Measurements from ENCODE around the gene PPP4R2. TPM values are rescaled to one million over a fixed set of nuclear protein-coding genes. Genes with fewer than 3 reads are reported as not detected.

Gene PPP4R2
- total RNA-seq, 6 donors from 2014 or later: 24.3 to 88.0 (median 54.8) TPM

DNA sequence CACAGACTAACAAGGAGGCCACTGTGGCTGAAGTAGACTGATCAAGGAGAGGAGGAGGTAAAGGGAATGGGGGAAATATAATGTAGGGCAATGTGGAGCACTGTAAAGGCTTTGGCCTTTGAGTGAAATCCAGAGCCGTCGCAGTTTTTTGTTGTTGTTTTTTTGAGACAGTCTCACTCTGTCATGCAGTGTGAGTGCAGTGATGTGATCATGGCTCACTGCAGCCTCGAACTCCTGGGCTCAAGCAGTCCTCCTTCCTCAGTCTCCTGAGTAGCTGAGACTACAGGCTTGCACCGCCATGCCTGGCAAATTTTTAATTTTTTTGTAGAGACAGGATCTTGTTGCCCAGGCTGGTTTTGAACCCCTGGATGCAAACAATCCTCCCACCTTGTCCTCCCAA, 32.2 kb downstream of the PPP4R2 start:
- Histone ChIP-seq H3K4me3 (no peak overlapping the region), H3K4me1 (peaks cover 15 to 33% (median 23%) of the 10 kb centered on the region in 4 donors), H3K27ac (no peak overlapping the region), H3K9me3 (no peaks in the 10 kb centered on the region), H3K27me3 (no peaks in the 10 kb centered on the region), H3K36me3 (no peaks in the 10 kb centered on the region)
- 64 to 97% methylated on average over 4 of the region's 4 CpGs for WGBS, 2 donors
- TF ChIP-seq POLR2AphosphoS5 (IDR thresholded peaks at IDR 0.05): no peak
- TF ChIP-seq, protein P1, sequence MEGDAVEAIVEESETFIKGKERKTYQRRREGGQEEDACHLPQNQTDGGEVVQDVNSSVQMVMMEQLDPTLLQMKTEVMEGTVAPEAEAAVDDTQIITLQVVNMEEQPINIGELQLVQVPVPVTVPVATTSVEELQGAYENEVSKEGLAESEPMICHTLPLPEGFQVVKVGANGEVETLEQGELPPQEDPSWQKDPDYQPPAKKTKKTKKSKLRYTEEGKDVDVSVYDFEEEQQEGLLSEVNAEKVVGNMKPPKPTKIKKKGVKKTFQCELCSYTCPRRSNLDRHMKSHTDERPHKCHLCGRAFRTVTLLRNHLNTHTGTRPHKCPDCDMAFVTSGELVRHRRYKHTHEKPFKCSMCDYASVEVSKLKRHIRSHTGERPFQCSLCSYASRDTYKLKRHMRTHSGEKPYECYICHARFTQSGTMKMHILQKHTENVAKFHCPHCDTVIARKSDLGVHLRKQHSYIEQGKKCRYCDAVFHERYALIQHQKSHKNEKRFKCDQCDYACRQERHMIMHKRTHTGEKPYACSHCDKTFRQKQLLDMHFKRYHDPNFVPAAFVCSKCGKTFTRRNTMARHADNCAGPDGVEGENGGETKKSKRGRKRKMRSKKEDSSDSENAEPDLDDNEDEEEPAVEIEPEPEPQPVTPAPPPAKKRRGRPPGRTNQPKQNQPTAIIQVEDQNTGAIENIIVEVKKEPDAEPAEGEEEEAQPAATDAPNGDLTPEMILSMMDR (IDR thresholded peaks at IDR 0.05): no peak
- TF ChIP-seq POLR2A (IDR thresholded peaks at IDR 0.05): no peak
- TF ChIP-seq EP300 (IDR thresholded peaks at IDR 0.05): no peak
- ATAC-seq (ENCODE audit: low FRiP score in 2 of 2) (no peak), DNase-seq (no peak)

DNA sequence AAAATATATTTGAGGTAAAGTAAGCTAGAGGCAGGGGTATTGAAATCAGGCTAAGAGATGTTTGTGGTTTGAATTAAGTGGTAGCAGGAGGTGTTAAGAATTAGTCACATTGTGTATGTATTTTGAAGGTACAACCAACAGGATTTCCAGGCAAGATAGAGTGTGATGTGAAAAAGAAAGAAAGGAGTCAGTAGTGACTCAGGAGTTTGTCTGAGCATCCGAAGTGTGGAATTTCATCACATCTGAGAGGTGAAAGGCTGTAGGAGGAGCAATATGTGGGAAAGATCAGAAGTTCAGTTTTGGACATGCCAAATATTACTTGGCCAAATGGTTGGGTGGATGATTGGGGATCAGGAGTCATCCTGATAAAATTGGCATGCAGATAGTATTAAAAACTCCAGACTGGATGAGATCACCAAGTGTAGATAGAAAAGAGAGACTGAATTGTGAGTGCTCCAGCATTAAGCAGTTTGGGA, 32.7 kb downstream of the PPP4R2 start:
- ATAC-seq (ENCODE audit: low FRiP score in 2 of 2) (peak in 1 of 2 donors; percentile 92), DNase-seq (no peak)
- H3K4me1 ChIP-seq: peaks cover 12 to 28% (median 20%) of the 10 kb centered on the region in 4 donors

DNA sequence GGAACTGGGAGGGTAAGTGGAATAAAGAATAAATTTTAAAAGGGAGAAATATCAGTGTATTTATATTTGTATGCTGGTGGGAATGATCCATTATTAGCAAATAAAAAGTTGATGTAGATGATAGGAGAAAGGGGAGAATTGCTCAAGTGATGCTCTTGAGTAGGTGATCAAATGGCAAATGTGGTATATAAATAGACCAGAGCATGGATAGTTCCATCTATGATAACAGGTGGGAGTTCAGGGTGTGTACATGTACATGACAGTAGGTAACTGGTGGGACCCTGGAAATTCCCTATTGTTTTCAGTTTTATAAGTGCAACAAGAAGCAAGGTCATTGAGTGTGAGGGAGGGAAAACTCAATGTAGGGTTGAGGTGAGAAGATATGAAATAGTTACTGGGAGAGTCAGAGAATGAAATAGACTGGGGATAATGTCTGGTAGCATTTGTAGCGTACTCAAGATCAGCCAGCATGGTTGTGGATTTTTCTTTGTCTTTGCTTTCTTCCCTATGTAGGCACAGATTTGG, 33.5 kb downstream of the PPP4R2 start:
- ATAC-seq (ENCODE audit: low FRiP score in 2 of 2): no peak
- TF ChIP-seq EP300 (IDR thresholded peaks at IDR 0.05): no peak
- no peak overlapping the region for H3K4me3 ChIP-seq
- no peaks in the 10 kb centered on the region for H3K27me3 ChIP-seq
- H3K4me1 ChIP-seq: peaks cover 8 to 21% (median 14%) of the 10 kb centered on the region in 4 donors
- 96 to 100% methylated on average over 1 of the region's 1 CpG for WGBS, 2 donors
- no peak overlapping the region for H3K27ac ChIP-seq
- H3K9me3 ChIP-seq: no peaks in the 10 kb centered on the region
- no peaks in the 10 kb centered on the region for H3K36me3 ChIP-seq
- DNase-seq: no peak

More for the DNA sequence above, 32.7 kb downstream of the PPP4R2 start:
- WGBS, 2 donors: 39 to 48% methylated on average over 1 of the region's 1 CpG
- TF ChIP-seq, protein P1 (IDR thresholded peaks at IDR 0.05): no peak
- TF ChIP-seq POLR2AphosphoS5 (IDR thresholded peaks at IDR 0.05): no peak
- TF ChIP-seq EP300 (IDR thresholded peaks at IDR 0.05): no peak
- no peak for TF ChIP-seq POLR2A (IDR thresholded peaks at IDR 0.05)
- Histone ChIP-seq H3K9me3 (no peaks in the 10 kb centered on the region), H3K36me3 (no peaks in the 10 kb centered on the region), H3K27ac (no peak overlapping the region), H3K27me3 (no peaks in the 10 kb centered on the region), H3K4me3 (no peak overlapping the region)

DNA sequence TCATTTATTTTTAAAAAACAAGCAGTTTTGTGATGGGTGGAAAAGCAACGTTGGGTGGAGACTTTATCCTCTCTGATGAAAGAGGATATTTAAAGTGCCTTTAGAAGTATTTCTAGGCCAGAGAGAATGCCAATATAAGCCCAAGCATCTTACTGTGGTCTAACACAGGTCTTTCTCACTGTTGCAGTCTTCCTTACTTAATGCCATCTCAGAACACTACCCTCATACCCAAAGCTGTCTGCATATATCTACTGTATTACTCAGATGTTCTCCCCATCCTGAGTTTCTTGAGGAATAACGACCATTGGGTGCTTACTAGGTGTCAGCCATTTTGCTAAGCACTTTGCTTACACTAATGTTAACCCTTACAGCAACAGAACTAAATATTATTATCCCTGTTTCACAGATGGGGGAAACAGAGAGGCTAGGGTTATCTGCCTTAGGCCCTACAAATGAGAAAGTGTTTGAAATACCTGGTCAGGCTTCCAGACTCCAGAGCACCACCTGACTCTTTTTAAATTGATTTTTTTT, 35.0 kb downstream of the PPP4R2 start:
- Histone ChIP-seq H3K36me3 (no peaks in the 10 kb centered on the region), H3K27ac (no peak overlapping the region), H3K27me3 (no peaks in the 10 kb centered on the region), H3K4me3 (no peak overlapping the region), H3K9me3 (no peaks in the 10 kb centered on the region), H3K4me1 (peaks cover 10 to 27% (median 13%) of the 10 kb centered on the region in 4 donors)
- no peak for TF ChIP-seq POLR2AphosphoS5 (IDR thresholded peaks at IDR 0.05)
- TF ChIP-seq EP300 (IDR thresholded peaks at IDR 0.05): no peak
- TF ChIP-seq, protein P1 (IDR thresholded peaks at IDR 0.05): no peak
- TF ChIP-seq POLR2A (IDR thresholded peaks at IDR 0.05): no peak
- WGBS, 2 donors: 43 to 54% methylated on average over 2 of the region's 2 CpGs
- DNase-seq (no peak), ATAC-seq (ENCODE audit: low FRiP score in 2 of 2) (no peak)

DNA sequence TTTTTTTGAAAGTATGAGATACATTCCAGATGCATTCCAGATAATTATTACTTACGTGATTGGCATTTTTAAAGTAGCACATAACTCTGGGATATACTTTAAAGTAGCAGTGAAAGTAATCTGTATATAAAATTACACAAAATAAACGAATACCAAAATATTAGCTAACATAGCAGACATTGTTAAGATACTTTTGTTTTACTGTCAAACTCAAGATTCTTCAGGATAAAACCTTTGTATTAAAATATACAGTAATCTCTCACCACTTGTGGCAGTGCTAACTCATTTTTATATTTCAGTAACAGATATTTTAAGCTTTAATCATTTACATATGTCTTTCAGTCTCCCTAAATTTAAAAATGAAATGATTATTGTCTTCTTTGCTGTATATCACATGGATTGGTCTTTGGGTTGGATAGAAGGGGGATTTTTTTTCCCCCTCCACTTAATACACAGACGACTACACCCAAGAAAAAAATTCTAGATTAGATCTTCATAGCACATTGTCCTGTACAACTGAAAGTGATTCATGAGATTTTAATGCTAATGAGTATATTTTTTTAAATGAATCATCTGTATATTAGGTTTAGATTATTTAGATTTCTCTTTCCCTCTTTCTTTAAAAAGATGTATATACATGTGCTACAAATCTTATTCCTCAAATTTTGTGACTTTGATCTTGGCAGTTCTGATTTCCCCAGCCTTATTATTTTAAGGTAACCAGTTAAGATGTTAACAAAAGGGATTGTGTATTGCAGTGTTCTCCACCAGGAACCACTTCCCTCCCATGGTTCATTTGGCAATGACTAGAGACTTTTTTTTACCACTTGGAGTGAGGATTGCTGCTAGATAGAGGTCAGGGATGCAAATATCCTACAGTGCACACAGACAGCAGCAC, 40.3 kb downstream of the PPP4R2 start:
- DNase-seq (no peak), ATAC-seq (ENCODE audit: low FRiP score in 2 of 2) (no peak)
- 57 to 60% methylated on average over 3 of the region's 3 CpGs for WGBS, 2 donors
- H3K27me3 ChIP-seq: no peaks in the 10 kb centered on the region
- TF ChIP-seq EP300 (IDR thresholded peaks at IDR 0.05): no peak
- TF ChIP-seq POLR2AphosphoS5 (IDR thresholded peaks at IDR 0.05): no peak
- TF ChIP-seq POLR2A (IDR thresholded peaks at IDR 0.05): no peak
- TF ChIP-seq, protein P1 (IDR thresholded peaks at IDR 0.05): no peak
- H3K4me3 ChIP-seq: no peak overlapping the region
- H3K4me1 ChIP-seq: peaks cover 8 to 38% (median 19%) of the 10 kb centered on the region in 4 donors
- H3K9me3 ChIP-seq: no peaks in the 10 kb centered on the region
- H3K36me3 ChIP-seq: no peaks in the 10 kb centered on the region
- H3K27ac ChIP-seq: no peak overlapping the region

Data from upper lobe of left lung (tissue), 6 donors.